Stimulated activated CD4-positive, alpha-beta T cell treated with anti-CD3 and anti-CD28 coated beads, TNF-alpha, amount 100 ng/mL, for 1 hour (primary cell): ENCODE data around the gene PROX2.
A peak's percentile ranks its signal among the peaks of the same experiment; 100 is the strongest.

Experiments
- DNase-seq, 3 donors: peaks; one replicate each; pipeline ENCODE4 v3.0.0-alpha.2; 2020; ENCODE audit warnings: low read depth in 3 of 3, low spot score in 1 of 3

The PROX2 gene

GRCh38 chr14:74879427-74880182, 3.7 kb upstream of the PROX2 start:
- no peak for DNase-seq

GRCh38 chr14:74875204-74875603, 741 bp downstream of the PROX2 start:
- no peak for DNase-seq

GRCh38 chr14:74871819-74872218, 4.1 kb downstream of the PROX2 start:
- DNase-seq: no peak

- DNase-seq: no peak
Measured at GRCh38 chr14:74868739-74869138, 7.2 kb downstream of the PROX2 start.

- peak in 2 of 3 donors; percentile 15 to 24 for DNase-seq
Measured at GRCh38 chr14:74867673-74868072, 8.3 kb downstream of the PROX2 start.

DNA sequence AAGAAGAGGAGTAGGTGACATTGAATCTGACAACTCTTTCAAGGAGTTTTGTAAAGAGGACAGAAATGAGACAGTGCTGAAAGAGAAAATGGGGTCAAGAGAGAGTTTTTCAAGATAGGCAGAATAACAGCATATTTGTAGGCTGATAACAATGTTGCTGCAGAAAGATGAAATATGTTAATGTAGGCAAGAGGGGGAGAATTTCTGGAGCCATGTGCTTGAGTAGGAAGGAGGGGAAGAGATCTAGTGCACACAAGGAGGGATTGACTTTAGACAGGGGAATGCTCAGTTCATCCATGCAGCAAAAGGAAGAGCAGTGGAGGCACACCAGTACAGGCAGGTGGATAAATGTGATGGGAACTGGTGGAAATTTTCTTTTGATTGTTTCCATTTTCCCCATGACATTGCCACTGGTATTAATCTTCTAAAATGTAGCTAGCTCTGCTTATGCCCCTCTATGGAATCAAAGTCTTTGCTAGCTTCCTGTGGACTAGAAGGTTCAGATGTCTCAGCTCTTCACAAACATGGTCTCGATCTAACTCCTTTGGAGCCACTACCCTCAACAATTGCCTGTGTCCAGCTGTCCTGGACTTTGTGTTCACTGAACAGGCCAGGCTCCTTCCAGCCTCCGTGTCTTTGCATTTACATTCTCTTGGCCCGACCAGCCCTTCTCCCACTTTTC, 9.1 kb downstream of the PROX2 start:
- no peak for DNase-seq

GRCh38 chr14:74865156-74865555, 10.8 kb downstream of the PROX2 start:
- no peak for DNase-seq

- DNase-seq: no peak
Measured at GRCh38 chr14:74864198-74864597, 11.7 kb downstream of the PROX2 start.

GRCh38 chr14:74863274-74863673, 12.7 kb downstream of the PROX2 start:
- DNase-seq: no peak

- DNase-seq: no peak
Measured at GRCh38 chr14:74861734-74862090, 14.2 kb downstream of the PROX2 start.

DNA sequence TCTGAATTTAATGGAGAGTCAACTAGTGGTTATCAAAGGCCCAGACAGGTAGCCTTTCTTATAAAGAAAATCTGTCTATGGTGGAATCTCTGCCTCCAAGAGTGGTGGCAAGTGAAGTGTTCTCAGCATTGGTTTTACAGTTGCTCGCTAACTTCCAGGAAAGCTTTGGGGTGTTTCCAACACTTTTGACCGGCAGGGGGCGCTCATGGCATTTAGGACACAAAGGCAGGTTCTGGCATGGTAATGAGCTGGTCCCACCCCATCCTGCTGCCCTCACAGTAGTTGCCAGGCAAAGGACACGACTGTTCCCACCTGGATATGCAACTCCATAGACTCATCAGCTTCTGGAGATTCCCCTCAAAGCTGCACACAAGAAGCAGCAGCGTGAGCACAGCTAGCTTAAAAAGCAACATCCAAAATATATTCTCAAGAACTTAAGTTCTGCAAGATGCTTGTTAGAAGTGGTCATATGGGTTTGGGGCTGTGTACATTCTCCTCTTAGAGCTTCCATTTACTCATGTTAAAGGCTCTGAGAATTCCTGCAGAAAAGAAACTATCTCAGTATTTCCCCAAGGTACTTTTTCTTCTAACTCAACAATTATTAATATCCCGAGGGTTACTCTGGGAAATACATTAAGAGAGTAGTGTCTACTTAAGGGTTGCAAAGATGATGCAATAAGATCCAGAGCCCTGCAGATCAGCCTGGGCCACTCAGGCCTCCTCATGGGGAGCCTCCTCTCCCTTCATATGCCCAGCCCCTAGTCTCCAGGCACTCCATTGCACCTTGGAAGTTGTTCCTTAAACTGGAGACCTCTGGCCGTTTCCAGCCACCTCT, 14.8 kb downstream of the PROX2 start:
- peak; percentile 77 to 96 (median 83) for DNase-seq

DNA sequence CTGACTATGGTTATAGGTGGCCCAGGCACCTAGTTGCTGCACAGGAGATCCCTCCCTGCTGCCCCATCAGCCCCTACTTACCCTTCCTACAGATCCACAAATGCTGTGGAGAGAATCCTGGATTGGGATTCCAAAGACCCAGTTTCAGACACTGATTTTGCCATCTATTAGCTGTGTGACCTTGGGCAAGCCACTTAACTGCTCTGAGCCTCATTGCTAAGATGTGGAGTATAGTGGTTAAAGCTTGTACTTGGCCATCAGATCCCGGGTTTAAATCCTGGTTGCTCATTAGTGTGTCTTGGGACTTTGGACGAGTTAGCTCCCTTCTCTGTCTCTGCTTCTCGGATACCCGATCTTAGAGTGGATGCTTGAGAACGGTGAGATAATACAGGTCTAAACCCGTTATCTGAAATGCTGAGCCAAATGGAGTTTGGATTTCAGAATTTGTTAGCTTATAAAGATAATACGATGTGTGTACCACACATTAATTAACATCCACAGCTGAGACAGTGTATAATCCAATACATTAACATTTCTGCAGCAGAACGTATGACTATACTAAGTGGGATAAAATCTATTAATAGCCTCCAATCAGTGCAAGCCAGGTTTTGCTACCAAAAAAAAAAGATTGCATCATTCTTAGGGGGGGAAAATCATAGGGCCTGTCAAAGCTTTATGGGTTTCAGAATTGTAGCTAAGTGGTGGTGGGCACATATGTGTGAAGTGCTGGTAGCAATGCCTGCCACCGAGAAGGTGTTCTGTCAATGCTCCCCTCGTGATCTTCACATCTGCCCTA, 16.0 kb downstream of the PROX2 start:
- DNase-seq: no peak

DNA sequence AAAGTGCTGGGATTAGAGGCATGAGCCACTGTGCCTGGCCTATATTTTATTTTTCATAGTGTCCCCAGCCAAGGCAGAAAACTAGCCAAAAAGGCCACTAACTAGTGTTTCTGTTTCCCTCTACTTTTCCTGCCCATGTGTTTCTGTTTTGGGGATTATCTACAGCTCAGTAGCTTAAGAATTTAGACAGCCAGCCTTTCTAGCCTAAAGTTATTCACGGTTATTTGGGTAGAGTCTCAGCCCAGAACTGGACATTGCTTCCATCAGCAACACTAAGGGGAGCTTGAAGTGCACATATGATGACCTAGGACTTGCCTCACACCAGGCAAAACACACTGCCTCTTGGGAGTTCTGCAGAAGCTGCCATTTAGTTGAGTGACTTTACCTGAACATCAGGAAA, 17.9 kb downstream of the PROX2 start:
- DNase-seq: no peak

DNA sequence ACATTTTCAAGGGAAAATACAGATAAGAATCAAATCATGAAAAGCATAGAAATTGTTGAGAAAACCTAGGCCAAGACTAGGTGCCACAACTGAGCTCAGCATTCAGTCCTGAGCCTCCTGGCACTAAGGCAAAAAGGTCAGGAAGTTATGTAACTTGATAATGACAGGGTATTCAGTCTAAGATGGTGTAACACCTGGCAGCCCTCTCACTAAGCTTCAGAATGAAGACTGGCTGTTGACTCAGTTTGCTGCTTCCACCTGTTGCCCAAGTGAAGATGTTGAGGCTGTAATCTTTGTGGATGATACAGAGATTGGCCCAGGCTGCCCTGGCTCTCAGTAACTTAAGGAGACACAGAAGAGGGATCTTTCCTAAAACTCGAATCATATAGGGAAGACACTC, 19.6 kb downstream of the PROX2 start:
- no peak for DNase-seq

DNA sequence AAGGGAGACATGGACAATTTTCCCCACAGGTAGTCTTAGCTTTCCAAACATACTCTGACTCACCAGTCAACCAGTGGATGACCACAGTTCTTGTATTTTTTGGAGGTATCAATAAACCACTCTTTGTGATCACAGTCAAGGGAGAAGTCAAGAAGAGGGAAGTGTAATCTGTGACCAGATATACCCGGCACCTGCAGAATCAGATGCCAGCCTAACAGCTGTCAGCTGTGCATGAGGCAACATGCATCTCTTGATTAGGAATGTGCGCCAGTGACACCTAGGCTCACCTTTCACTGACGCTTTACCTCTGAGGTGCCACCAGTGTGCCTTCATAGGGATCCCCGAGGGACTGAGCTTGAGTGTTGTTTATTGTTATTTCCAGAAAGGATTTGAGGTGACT, 20.0 kb downstream of the PROX2 start:
- no peak for DNase-seq

- DNase-seq: no peak
Measured at GRCh38 chr14:74855021-74855420, 20.9 kb downstream of the PROX2 start.

- DNase-seq: no peak
Measured at GRCh38 chr14:74853581-74853980, 22.4 kb downstream of the PROX2 start.

- DNase-seq: no peak
Measured at GRCh38 chr14:74852922-74853530, 22.9 kb downstream of the PROX2 start.

GRCh38 chr14:74848768-74849167, 27.2 kb downstream of the PROX2 start:
- no peak for DNase-seq

GRCh38 chr14:74846968-74847665, 28.8 kb downstream of the PROX2 start:
- DNase-seq: no peak
